Natural killer cell (primary cell): ENCODE data around the gene HOXC6. TPM values are rescaled to one million over a fixed set of nuclear protein-coding genes. Genes with fewer than 3 reads are reported as not detected.

ENCODE experiments used
- ATAC-seq, 3 donors: fragments of 150-1000 bp in 2 of 3; fragments of 200-7000 bp in 1 of 3; cut with Tn5 transposase; 1 replicate in 1 of 3; 2 replicates in 2 of 3; pipeline ENCODE4 v1.10.0; 2021; ENCODE audit warnings: mild to moderate bottlenecking in 2 of 3, moderate library complexity in 2 of 3
- DNase-seq, 2 donors: peaks; one replicate each; pipeline versions ENCODE4 v3.0.0 to v3.0.0-alpha.2; 2013 to 2021; ENCODE audit warnings: mixed read lengths in 1 of 2
- H3K27ac ChIP-seq: one replicate; pipeline ENCODE4 v1.5.1; 2013; ENCODE audit warnings: mild to moderate bottlenecking, low read length
- H3K27me3 ChIP-seq: one replicate; pipeline ENCODE4 v1.6.1; 2013; ENCODE audit warnings: low read length; ENCODE audit not compliant: control insufficient read depth, insufficient read depth
- H3K36me3 ChIP-seq: one replicate; pipeline ENCODE4 v1.6.1; 2013; ENCODE audit warnings: low read length; ENCODE audit not compliant: control insufficient read depth, insufficient read depth
- H3K4me1 ChIP-seq: one replicate; pipeline ENCODE4 v1.6.1; 2013; ENCODE audit warnings: low read length; ENCODE audit not compliant: control insufficient read depth, insufficient read depth
- H3K4me3 ChIP-seq: one replicate; pipeline ENCODE4 v1.5.1; 2013; ENCODE audit warnings: low read length
- H3K9me3 ChIP-seq: one replicate; pipeline ENCODE4 v1.6.1; 2013; ENCODE audit warnings: low read length; ENCODE audit not compliant: control insufficient read depth, insufficient read depth
- H3K27ac Mint-ChIP-seq, 2 donors: one replicate each; pipeline ENCODE4 v1.8.0; 2022; ENCODE audit warnings: mild to moderate bottlenecking in 2 of 2, mixed read lengths in 2 of 2, moderate library complexity in 1 of 2
- H3K27me3 Mint-ChIP-seq, 2 donors: one replicate each; pipeline ENCODE4 v1.8.0; 2022; ENCODE audit warnings: low read depth in 2 of 2, mixed read lengths in 2 of 2
- H3K36me3 Mint-ChIP-seq: one replicate; pipeline ENCODE4 v1.8.0; 2022; ENCODE audit warnings: mixed read lengths
- H3K4me1 Mint-ChIP-seq, 2 donors: one replicate each; pipeline ENCODE4 v1.8.0; 2022; ENCODE audit warnings: mixed read lengths in 2 of 2
- H3K4me3 Mint-ChIP-seq: one replicate; pipeline ENCODE4 v1.8.0; 2022; ENCODE audit warnings: mild to moderate bottlenecking, moderate library complexity, mixed read lengths
- H3K9me3 Mint-ChIP-seq, 2 donors: one replicate each; pipeline ENCODE4 v1.8.0; 2022; ENCODE audit warnings: mixed read lengths in 2 of 2
- CTCF ChIP-seq: fragments of 200-600 bp; IDR thresholded peaks from one replicate; pipeline ENCODE4 v1.8.0; 2022; ENCODE audit warnings: antibody characterized with exemption
- WGBS: methylation state at CpG from one replicate; pipeline ENCODE4 v1.1.7; 2013; ENCODE audit warnings: missing lambda C conversion rate; ENCODE audit not compliant: insufficient coverage; 5-methylcytosine and 5-hydroxymethylcytosine counted together
- intact Hi-C: fragments of 100-400 bp; cut with micrococcal nuclease; formaldehyde crosslinking; loops from one replicate; pipeline ENCODE4 v1.14.2; 2022
- total RNA-seq, 4 donors: library from RNA; stranded (reverse); fragments of 120-200 nt in 1 of 4; gene quantifications; one replicate each; pipeline versions ENCODE4 v1.2.3 to v1.2.4, GENCODE V29; 2013 to 2022

Gene HOXC6
- total RNA-seq, 3 donors from 2014 or later (not counting 1 experiment from before 2014, with no cell fraction given) = not detected

- peaks cover 85 to 88% of the 10 kb centered on the region in 2 donors for H3K27me3 Mint-ChIP-seq
- intact Hi-C loops = loop anchor here (10.0 kb wide), 1 partner anchor 48 kb away; no protein-coding TSS in a partner anchor
- Histone ChIP-seq H3K27me3 (peaks cover 82% of the 10 kb centered on the region), H3K4me3 (no peak overlapping the region), H3K27ac (no peak overlapping the region), H3K4me1 (peaks cover 26% of the 10 kb centered on the region), H3K36me3 (no peaks in the 10 kb centered on the region), H3K9me3 (peaks cover 9% of the 10 kb centered on the region)
- no peak overlapping the region for H3K27ac Mint-ChIP-seq
- DNase-seq = no peak
- no peak overlapping the region for H3K4me3 Mint-ChIP-seq
- peaks cover 23 to 27% of the 10 kb centered on the region in 2 donors for H3K4me1 Mint-ChIP-seq
- ATAC-seq = no peak
- 68% methylated on average over 14 of the region's 14 CpGs for WGBS
- no peaks in the 10 kb centered on the region for H3K36me3 Mint-ChIP-seq
- no peak for TF ChIP-seq CTCF
- peaks cover 0 to 2% of the 10 kb centered on the region in 2 donors for H3K9me3 Mint-ChIP-seq
Measured at GRCh38 chr12:54036620-54037359, 8.6 kb downstream of the HOXC6 start.

- ATAC-seq = no peak
- no peaks in the 10 kb centered on the region for H3K36me3 ChIP-seq
Measured at GRCh38 chr12:54037360-54038283, 9.4 kb downstream of the HOXC6 start.

GRCh38 chr12:54038284-54038870, 10.1 kb downstream of the HOXC6 start:
- Mint-ChIP-seq H3K36me3 (no peaks in the 10 kb centered on the region), H3K27me3 (peaks cover 84 to 86% of the 10 kb centered on the region in 2 donors), H3K27ac (no peak overlapping the region), H3K4me1 (peaks cover 15 to 16% of the 10 kb centered on the region in 2 donors), H3K4me3 (no peak overlapping the region), H3K9me3 (no peaks in the 10 kb centered on the region)
- no peaks in the 10 kb centered on the region for H3K36me3 ChIP-seq
- DNase-seq = no peak
- TF ChIP-seq CTCF = no peak
- H3K4me3 ChIP-seq = no peak overlapping the region
- H3K9me3 ChIP-seq = no peaks in the 10 kb centered on the region
- no peak for ATAC-seq
- H3K27me3 ChIP-seq = peaks cover 79% of the 10 kb centered on the region
- peaks cover 17% of the 10 kb centered on the region for H3K4me1 ChIP-seq
- intact Hi-C loops = loop anchor here (10.0 kb wide), 1 partner anchor 46 kb away; no protein-coding TSS in a partner anchor
- 54% methylated on average over 5 of the region's 5 CpGs for WGBS
- no peak overlapping the region for H3K27ac ChIP-seq

More at GRCh38 chr12:54037360-54038283, 9.4 kb downstream of the HOXC6 start:
- Histone ChIP-seq H3K9me3 (peaks cover 4% of the 10 kb centered on the region), H3K4me3 (no peak overlapping the region), H3K27me3 (peaks cover 80% of the 10 kb centered on the region), H3K4me1 (peaks cover 25% of the 10 kb centered on the region), H3K27ac (no peak overlapping the region)
- Mint-ChIP-seq H3K36me3 (no peaks in the 10 kb centered on the region), H3K4me1 (peaks cover 23 to 24% of the 10 kb centered on the region in 2 donors), H3K9me3 (peaks cover 0 to 2% of the 10 kb centered on the region in 2 donors), H3K27me3 (peaks cover 84 to 86% of the 10 kb centered on the region in 2 donors), H3K27ac (no peak overlapping the region), H3K4me3 (no peak overlapping the region)
- DNase-seq = no peak
- WGBS = 66% methylated on average over 5 of the region's 14 CpGs
- no peak for TF ChIP-seq CTCF
- intact Hi-C loops = loop anchor here (10.0 kb wide), 1 partner anchor 47 kb away; no protein-coding TSS in a partner anchor
